HG03432 (cell line): ENCODE measurements around the gene PRH2.

Source experiments
- ATAC-seq: cut with Tn5 transposase; IDR thresholded peaks from one replicate; pipeline ENCODE4 v1.9.1; 2021; ENCODE audit warnings: mild to moderate bottlenecking, moderate library complexity; ENCODE audit not compliant: unreplicated experiment

The PRH2 gene

DNA sequence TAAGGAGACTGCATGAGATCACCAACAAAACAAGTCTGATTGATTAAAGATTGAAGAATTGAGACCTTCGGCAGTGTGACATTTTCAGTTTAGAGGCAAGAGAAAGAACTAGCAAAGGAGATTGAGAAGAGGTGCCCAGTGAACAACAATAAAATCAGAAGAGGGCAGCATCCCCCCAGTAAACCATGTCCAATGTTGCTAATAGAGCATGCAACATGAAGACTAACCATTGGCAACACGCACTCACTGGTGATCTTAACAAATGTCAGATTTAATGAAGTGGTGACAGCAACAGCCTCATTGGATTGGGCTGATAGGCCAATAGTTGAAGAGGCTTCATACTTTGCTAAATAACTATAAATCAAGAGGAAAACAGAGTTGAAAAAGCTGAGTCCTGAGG lies 30.8 kb downstream of the PRH2 start:
- ATAC-seq: no peak

DNA sequence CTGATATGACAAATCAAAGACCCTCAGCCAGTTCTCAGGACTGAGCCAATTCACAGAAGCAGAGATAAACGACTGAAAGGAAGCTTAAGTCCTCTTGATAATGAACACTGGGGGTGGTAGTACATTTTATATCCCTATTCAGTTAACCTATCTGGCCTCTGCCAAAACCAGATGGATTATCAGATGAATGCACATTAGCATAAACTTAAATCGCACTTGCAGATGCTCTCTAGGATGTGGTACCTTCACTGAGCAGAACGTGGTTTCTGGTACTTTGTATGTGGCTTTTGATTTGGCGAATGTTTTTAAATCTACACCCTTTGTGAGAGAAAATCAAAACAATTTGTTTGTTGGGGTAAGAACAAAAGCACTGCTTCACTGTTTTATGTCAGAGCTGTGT lies 31.2 kb downstream of the PRH2 start:
- ATAC-seq: no peak

DNA sequence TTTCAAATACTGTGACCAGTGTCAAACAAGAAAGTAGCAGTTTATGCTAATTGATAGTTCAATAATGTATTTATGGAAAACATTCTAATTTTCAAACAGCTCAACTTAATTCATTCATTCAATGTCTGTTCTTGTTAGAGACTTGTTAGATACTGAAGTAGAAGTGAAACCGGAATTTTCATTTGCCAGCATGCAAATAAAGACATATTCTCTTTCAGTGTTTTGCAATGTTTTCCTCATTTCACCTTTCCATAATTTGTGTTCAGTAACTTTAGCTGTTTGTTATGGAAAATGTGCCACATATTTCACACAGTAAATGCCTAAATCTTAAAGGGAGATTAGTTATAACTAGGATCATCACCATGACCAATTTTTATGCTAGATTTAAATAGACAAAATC lies 36.4 kb downstream of the PRH2 start:
- ATAC-seq: no peak

DNA sequence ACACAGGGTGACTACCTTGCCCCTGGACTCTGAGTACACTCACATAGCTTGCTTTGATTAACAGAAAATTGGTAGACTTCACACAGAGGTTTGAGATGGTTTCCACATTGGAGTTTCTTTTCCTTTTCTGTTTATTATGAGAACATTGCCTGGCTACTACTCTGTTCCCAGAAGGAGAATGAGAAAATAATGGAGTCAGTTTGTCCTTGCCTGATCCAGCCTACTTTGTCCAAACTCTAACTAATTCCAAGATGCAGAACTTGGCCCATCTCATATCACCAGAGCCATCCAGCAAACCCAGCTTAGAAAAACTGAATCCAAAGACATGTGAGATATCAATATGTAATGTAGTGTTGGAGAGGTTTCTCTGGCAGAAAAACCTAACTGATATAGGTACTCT lies 37.3 kb downstream of the PRH2 start:
- ATAC-seq: no peak

DNA sequence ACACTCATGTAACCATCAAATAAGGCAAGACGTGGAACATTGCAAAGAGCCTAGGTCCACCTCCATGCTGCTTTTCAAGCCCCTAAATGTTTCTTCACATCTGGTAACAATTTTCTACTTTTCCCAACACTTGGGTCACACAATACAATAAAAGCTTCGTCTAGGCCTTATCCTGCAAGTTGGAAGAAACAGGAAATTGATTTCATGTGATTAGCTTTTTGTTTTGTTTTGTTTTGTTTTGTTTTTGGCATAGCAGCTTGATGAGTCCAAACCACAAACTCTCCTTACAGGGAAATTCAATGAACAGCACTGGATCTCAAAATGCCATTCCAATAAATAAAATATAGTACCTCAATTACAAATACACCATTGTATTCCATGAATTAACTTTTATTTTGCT lies 38.4 kb downstream of the PRH2 start:
- no peak for ATAC-seq

DNA sequence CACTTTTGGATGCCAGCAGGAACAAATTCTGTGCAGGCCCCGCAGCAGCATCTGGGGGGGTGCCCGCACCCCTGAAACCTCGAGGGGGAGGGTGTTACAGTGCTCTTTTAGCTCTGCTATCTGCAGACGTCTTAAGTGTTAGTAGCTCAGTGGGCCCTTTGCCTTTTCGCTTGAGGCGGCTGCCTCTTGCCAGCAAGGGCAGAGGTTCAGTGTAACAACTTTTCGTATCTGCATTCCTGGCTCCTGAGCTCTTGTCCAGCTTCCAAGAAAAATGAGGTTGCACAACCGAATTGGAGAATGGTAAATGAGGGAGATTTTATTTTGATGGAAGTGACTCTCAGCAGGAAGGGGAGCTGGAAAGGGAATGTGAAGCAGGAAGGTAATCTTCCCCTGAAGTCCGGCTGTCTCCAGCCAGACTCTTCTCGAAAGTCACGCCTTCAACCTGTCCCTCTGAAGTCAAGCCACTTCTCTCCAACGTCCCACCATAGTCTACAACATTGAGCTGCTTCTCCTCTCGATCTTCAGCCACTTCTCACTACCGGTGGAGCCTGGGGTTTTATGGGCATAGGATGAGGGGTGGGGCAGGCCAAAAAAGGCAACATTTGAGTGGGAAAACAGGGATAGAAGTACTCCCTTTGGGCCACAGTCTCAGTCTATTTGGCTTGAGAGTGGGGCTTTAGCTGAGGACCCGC lies 39.9 kb downstream of the PRH2 start:
- no peak for ATAC-seq

DNA sequence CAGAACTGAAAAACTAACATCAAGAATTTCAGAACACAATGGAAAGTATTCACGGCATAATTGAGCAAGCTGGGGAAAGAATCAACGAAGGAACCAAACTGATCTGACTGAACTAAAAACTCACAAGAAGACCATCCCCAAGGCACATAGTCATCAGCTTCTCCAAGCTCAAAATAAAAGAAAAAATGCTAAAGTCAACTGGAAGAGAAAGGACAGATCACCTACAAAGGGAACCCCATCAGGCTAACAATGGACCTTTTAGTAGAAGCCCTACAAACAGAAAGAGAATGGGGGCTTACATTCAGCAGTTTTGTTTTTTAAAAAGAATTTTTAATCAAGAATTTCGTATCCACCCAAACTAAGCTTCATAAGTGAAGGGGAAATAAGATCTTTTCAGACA lies 45.9 kb downstream of the PRH2 start:
- ATAC-seq: no peak

DNA sequence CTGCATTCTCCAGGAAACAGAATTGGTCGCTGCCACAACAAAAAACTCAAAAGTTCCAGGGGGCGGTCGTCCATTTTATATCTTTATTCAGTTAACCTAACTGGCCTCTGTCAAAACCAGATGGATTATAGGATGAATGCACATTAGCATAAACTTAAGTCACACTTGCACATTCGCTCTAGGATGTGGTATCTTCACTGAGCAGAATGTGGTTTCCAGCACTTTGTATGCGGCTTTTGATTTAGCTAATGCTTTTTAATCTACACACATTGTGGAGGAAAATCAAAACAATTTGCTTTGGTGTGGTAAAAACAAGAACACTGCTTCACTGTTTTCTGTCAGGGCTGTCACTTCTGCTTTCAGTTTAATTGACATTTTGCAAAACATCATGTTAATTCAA lies 53.2 kb downstream of the PRH2 start:
- no peak for ATAC-seq
